ENCODE results near the gene FAM227B.
"Not testable (repeated sequence)": the region's sequence is repeated elsewhere in the genome, so short reads cannot be mapped to it uniquely, and the experiment has no call there.

FAM227B gene

GRCh38 chr15:49620658-49621368 is at the start of gene FAM227B, which contains the start of gene DTWD1:
Gene FAM227B, minus strand, starts transcription at chr15:49620818. Its CDS starts 5,647 bp downstream, at chr15:49615171.
Gene DTWD1, plus strand, starts transcription at chr15:49621048. Its CDS starts 4,120 bp downstream, at chr15:49625168.
- Histone ChIP-seq H3K27ac (peak within 1 kb of the TSS; percentile 65; the same call in 1 of the 2 replicates), H3K4me3 (peak within 1 kb of the TSS; percentile 88), H3K9ac (ENCODE audit: insufficient read length) (peak within 1 kb of the TSS; percentile 96), H3K9me3 (ENCODE audit: low read depth, low read length) (no peaks in the 10 kb centered on the region; the same call in 1 of the 2 replicates), H3K36me3 (ENCODE audit: insufficient read depth, low read length) (peaks cover 12% of the 10 kb centered on the region)
- peak; percentile 80 for DNase-seq (ENCODE audit: low read depth, low spot score)
- TF ChIP-seq FOXP2 (optimal IDR thresholded peaks at IDR 0.05; ENCODE audit: control extremely low read depth, extremely low read length, insufficient read depth) (peak; percentile 77), EZH2 (IDR thresholded peaks at IDR 0.05) (no peak), POLR2AphosphoS5 (IDR thresholded peaks at IDR 0.05; ENCODE audit: borderline replicate concordance, low read depth, low read length) (peak; percentile 93)

GRCh38 chr15:49669288-49669687 is 48.7 kb upstream of the FAM227B start:
- Histone ChIP-seq H3K9ac (ENCODE audit: insufficient read length) (no peak overlapping the region), H3K36me3 (ENCODE audit: insufficient read depth, low read length) (no peaks in the 10 kb centered on the region), H3K27ac (no peak overlapping the region), H3K4me3 (no peak overlapping the region), H3K9me3 (ENCODE audit: low read depth, low read length) (no peaks in the 10 kb centered on the region)
- no peak for DNase-seq (ENCODE audit: low read depth, low spot score)
- no peak for TF ChIP-seq FOXP2 (optimal IDR thresholded peaks at IDR 0.05; ENCODE audit: control extremely low read depth, extremely low read length, insufficient read depth)
- TF ChIP-seq EZH2 (IDR thresholded peaks at IDR 0.05): no peak
- no peak for TF ChIP-seq POLR2AphosphoS5 (IDR thresholded peaks at IDR 0.05; ENCODE audit: borderline replicate concordance, low read depth, low read length)

DNA sequence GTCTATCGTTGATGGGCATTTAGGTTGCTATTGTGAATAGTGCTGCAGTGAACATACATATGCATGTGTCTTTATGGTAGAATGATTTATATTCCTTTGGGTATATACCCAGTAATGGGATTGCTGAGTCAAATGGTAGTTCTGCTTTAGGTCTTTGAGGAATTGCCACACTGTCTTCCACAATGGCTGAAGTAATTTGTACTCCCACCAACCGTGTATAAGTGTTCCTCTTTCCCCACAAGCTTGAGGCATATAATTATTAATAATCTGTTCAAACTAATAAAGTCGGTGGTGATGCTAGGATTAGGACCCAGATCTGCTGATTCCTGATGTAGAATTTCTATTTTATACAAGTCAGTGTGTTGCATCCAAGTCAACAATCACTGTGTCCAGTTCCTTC is 45.9 kb upstream of the FAM227B start:
- not testable (repeated sequence) for H3K36me3 ChIP-seq (ENCODE audit: insufficient read depth, low read length); DNase-seq (ENCODE audit: low read depth, low spot score); H3K9ac ChIP-seq (ENCODE audit: insufficient read length); H3K4me3 ChIP-seq; H3K9me3 ChIP-seq (ENCODE audit: low read depth, low read length); H3K27ac ChIP-seq

GRCh38 chr15:49664716-49665115 is 44.1 kb upstream of the FAM227B start:
- H3K9ac ChIP-seq (ENCODE audit: insufficient read length): no peak overlapping the region
- no peak overlapping the region for H3K27ac ChIP-seq
- no peaks in the 10 kb centered on the region for H3K36me3 ChIP-seq (ENCODE audit: insufficient read depth, low read length)

GRCh38 chr15:49656734-49657133 is 36.1 kb upstream of the FAM227B start:
- Histone ChIP-seq H3K9ac (ENCODE audit: insufficient read length) (no peak overlapping the region), H3K4me3 (no peak overlapping the region), H3K27ac (no peak overlapping the region), H3K9me3 (ENCODE audit: low read depth, low read length) (no peaks in the 10 kb centered on the region), H3K36me3 (ENCODE audit: insufficient read depth, low read length) (no peaks in the 10 kb centered on the region)
- TF ChIP-seq POLR2AphosphoS5 (IDR thresholded peaks at IDR 0.05; ENCODE audit: borderline replicate concordance, low read depth, low read length) (no peak), EZH2 (IDR thresholded peaks at IDR 0.05) (no peak), FOXP2 (optimal IDR thresholded peaks at IDR 0.05; ENCODE audit: control extremely low read depth, extremely low read length, insufficient read depth) (no peak)
- no peak for DNase-seq (ENCODE audit: low read depth, low spot score)

More at GRCh38 chr15:49664716-49665115, 44.1 kb upstream of the FAM227B start:
- Histone ChIP-seq H3K9me3 (ENCODE audit: low read depth, low read length) (no peaks in the 10 kb centered on the region), H3K4me3 (no peak overlapping the region)
- TF ChIP-seq POLR2AphosphoS5 (IDR thresholded peaks at IDR 0.05; ENCODE audit: borderline replicate concordance, low read depth, low read length): no peak
- no peak for TF ChIP-seq FOXP2 (optimal IDR thresholded peaks at IDR 0.05; ENCODE audit: control extremely low read depth, extremely low read length, insufficient read depth)
- TF ChIP-seq EZH2 (IDR thresholded peaks at IDR 0.05): no peak
- DNase-seq (ENCODE audit: low read depth, low spot score): no peak

GRCh38 chr15:49652922-49653321 is 32.3 kb upstream of the FAM227B start:
- Histone ChIP-seq H3K27ac (no peak overlapping the region), H3K36me3 (ENCODE audit: insufficient read depth, low read length) (no peaks in the 10 kb centered on the region), H3K9me3 (ENCODE audit: low read depth, low read length) (no peaks in the 10 kb centered on the region), H3K9ac (ENCODE audit: insufficient read length) (no peak overlapping the region), H3K4me3 (no peak overlapping the region)
- no peak for TF ChIP-seq FOXP2 (optimal IDR thresholded peaks at IDR 0.05; ENCODE audit: control extremely low read depth, extremely low read length, insufficient read depth)
- no peak for TF ChIP-seq EZH2 (IDR thresholded peaks at IDR 0.05)
- no peak for TF ChIP-seq POLR2AphosphoS5 (IDR thresholded peaks at IDR 0.05; ENCODE audit: borderline replicate concordance, low read depth, low read length)
- DNase-seq (ENCODE audit: low read depth, low spot score): no peak

DNA sequence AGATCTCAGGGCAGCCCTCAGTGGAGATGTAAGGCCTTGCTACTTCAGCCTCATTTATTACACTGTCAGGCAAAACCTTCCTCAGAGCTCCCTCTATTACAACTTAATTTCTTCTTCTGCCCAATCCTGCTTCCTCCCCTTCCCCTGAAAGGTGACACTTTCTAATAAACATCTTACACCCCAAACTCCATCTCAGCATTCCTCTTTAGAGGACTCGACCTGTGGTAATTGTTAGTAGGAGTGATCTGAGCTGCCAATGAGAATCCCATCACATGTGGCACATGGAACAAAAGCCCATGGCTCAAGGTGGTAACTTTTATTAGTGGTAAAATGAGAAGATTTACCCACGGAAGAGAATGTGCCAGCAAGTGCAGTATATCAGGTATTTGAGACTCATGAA is 30.1 kb upstream of the FAM227B start:
- no peak for TF ChIP-seq FOXP2 (optimal IDR thresholded peaks at IDR 0.05; ENCODE audit: control extremely low read depth, extremely low read length, insufficient read depth)
- no peak for TF ChIP-seq EZH2 (IDR thresholded peaks at IDR 0.05)
- no peak for TF ChIP-seq POLR2AphosphoS5 (IDR thresholded peaks at IDR 0.05; ENCODE audit: borderline replicate concordance, low read depth, low read length)

DNA sequence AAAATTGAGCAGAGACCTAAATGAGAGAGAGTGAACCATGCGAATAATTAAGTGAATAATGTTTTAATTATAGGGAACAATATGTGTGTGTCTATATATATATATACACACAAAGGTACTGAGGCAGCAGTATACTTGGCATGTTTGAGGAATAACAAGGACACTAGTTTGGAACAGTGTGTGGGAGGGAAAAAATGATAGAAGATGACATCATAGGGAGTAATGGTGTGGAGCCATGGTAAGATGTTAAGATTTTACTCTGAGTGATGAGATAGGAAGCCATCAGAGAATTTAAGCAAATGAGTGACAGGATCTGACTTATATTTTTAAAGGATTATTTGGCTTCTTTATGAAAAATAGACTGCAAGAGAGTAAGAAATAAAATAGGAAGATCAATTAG is 29.4 kb upstream of the FAM227B start:
- TF ChIP-seq FOXP2 (optimal IDR thresholded peaks at IDR 0.05; ENCODE audit: control extremely low read depth, extremely low read length, insufficient read depth) (no peak), POLR2AphosphoS5 (IDR thresholded peaks at IDR 0.05; ENCODE audit: borderline replicate concordance, low read depth, low read length) (no peak), EZH2 (IDR thresholded peaks at IDR 0.05) (no peak)
- H3K36me3 ChIP-seq (ENCODE audit: insufficient read depth, low read length): no peaks in the 10 kb centered on the region
- H3K9me3 ChIP-seq (ENCODE audit: low read depth, low read length): no peaks in the 10 kb centered on the region
- no peak overlapping the region for H3K27ac ChIP-seq
- H3K4me3 ChIP-seq: no peak overlapping the region
- no peak for DNase-seq (ENCODE audit: low read depth, low spot score)
- H3K9ac ChIP-seq (ENCODE audit: insufficient read length): no peak overlapping the region

More for the DNA sequence above, 30.1 kb upstream of the FAM227B start:
- Histone ChIP-seq H3K27ac (no peak overlapping the region), H3K4me3 (no peak overlapping the region), H3K9me3 (ENCODE audit: low read depth, low read length) (no peaks in the 10 kb centered on the region), H3K9ac (ENCODE audit: insufficient read length) (no peak overlapping the region), H3K36me3 (ENCODE audit: insufficient read depth, low read length) (no peaks in the 10 kb centered on the region)
- no peak for DNase-seq (ENCODE audit: low read depth, low spot score)

DNA sequence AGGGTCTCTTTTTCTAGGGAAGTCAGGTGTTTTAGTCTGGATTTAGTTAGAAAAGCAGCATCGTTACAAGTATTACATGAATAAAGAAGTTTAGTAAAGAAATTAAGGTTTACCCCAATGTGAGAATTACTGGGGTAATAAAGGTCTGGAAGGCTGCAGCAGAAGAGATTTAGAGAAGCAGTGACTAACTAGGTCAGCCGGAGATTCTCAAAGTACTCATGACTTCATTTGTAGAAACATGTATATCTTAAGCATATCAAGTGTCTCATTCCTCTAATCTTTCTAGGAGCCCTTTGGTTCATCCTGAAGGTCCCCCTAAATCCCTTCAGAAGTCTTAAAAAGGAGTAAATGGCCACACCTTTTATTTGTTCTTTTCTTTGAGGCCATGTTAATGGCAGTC is 26.3 kb upstream of the FAM227B start:
- no peak overlapping the region for H3K9ac ChIP-seq (ENCODE audit: insufficient read length)
- H3K36me3 ChIP-seq (ENCODE audit: insufficient read depth, low read length): no peaks in the 10 kb centered on the region
- no peak overlapping the region for H3K27ac ChIP-seq
- H3K4me3 ChIP-seq: no peak overlapping the region
- TF ChIP-seq FOXP2 (optimal IDR thresholded peaks at IDR 0.05; ENCODE audit: control extremely low read depth, extremely low read length, insufficient read depth): no peak
- TF ChIP-seq POLR2AphosphoS5 (IDR thresholded peaks at IDR 0.05; ENCODE audit: borderline replicate concordance, low read depth, low read length): no peak
- no peak for TF ChIP-seq EZH2 (IDR thresholded peaks at IDR 0.05)
- no peak for DNase-seq (ENCODE audit: low read depth, low spot score)
- no peaks in the 10 kb centered on the region for H3K9me3 ChIP-seq (ENCODE audit: low read depth, low read length)

Data from SK-N-MC (cell line).